Skeletal muscle tissue (tissue), 4 donors: Measurements from ENCODE around the gene NPM3. TPM values are rescaled to one million over a fixed set of nuclear protein-coding genes. Genes with fewer than 3 reads are reported as not detected.

Source experiments
- H3K27ac ChIP-seq: one replicate; pipeline ENCODE4 v1.7.0; 2013; ENCODE audit warnings: mild to moderate bottlenecking, low read depth, low read length, inconsistent platforms
- H3K27me3 ChIP-seq, 3 donors: one replicate each; pipeline ENCODE4 v1.7.0; 2013; ENCODE audit warnings: low read length in 3 of 3; ENCODE audit not compliant: control insufficient read depth in 3 of 3, insufficient read depth in 3 of 3
- H3K36me3 ChIP-seq, 3 donors: one replicate each; pipeline ENCODE4 v1.7.0; 2013; ENCODE audit warnings: low read length in 3 of 3; ENCODE audit not compliant: control insufficient read depth in 3 of 3, insufficient read depth in 3 of 3
- H3K4me1 ChIP-seq, 3 donors: one replicate each; pipeline ENCODE4 v1.7.0; 2013; ENCODE audit warnings: low read length in 3 of 3, mild to moderate bottlenecking in 3 of 3; ENCODE audit not compliant: control insufficient read depth in 3 of 3, insufficient read depth in 3 of 3
- H3K4me3 ChIP-seq, 3 donors: one replicate each; pipeline ENCODE4 v1.7.0; 2013; ENCODE audit warnings: low read length in 3 of 3
- H3K9ac ChIP-seq, 3 donors: one replicate each; pipeline ENCODE4 v1.7.0; 2013; ENCODE audit warnings: low read length in 3 of 3, mild to moderate bottlenecking in 3 of 3, moderate library complexity in 2 of 3, low read depth in 1 of 3
- H3K9me3 ChIP-seq, 3 donors: one replicate each; pipeline ENCODE4 v1.7.0; 2013; ENCODE audit warnings: low read length in 3 of 3; ENCODE audit not compliant: control insufficient read depth in 3 of 3
- total RNA-seq: library from RNA; depleted of rRNA; stranded (reverse); fragments of >200 nt; gene quantifications from one replicate; pipeline ENCODE4 v1.2.3, GENCODE V29; 2014
- donor health status: Osteomylitis.

NPM3 gene
- total RNA-seq, 1 donor from 2014 or later = 62.6 TPM

DNA sequence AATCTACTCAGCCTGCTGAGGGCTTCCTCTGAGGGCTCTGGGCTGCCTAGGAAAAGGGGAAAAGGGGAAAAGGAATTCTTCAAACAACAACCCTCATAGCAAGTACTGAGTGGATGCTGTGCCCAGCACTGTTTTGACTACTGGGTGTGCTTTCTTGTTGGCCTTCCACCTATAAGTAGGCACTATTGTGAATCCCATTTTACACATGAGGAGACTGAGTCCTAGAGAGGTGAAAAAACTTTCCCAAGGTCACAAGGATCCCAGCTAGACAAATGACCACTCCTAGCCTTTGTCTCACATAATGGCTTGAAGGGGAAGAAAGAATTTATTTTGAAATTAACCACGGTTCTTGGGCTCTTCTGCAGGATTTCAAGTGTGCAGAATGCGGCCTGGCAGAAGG is 24.4 kb downstream of the NPM3 start:
- Histone ChIP-seq H3K4me3 (no peak overlapping the region), H3K4me1 (peaks cover 0 to 8% (median 0%) of the 10 kb centered on the region in 3 donors), H3K36me3 (no peaks in the 10 kb centered on the region), H3K27me3 (peaks cover 0 to 25% (median 10%) of the 10 kb centered on the region in 3 donors), H3K27ac (no peak overlapping the region), H3K9me3 (no peaks in the 10 kb centered on the region), H3K9ac (no peak overlapping the region)

DNA sequence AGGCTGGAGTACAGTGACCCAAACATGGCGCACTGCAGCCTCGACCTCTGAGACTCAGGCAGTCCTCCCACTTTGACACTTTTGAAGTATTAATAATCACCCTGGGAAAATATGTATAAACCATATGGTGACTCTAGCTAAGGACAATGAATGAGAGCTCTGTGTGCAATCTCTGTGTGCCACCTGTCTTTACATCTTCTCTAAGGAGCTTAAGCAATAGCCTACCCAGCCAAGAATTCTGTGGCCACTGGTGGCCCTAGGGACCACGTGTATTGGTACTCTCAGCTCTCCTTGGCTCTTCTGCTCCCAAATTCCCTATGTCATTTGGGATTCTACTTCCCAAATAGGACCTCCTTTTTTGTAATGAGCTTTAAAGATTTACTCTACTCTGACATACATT is 31.0 kb downstream of the NPM3 start:
- no peak overlapping the region for H3K4me3 ChIP-seq
- peaks cover 0 to 8% (median 3%) of the 10 kb centered on the region in 3 donors for H3K27me3 ChIP-seq
- no peaks in the 10 kb centered on the region for H3K4me1 ChIP-seq
- no peak overlapping the region for H3K9ac ChIP-seq
- no peak overlapping the region for H3K27ac ChIP-seq
- H3K36me3 ChIP-seq = no peaks in the 10 kb centered on the region
- H3K9me3 ChIP-seq = no peaks in the 10 kb centered on the region

DNA sequence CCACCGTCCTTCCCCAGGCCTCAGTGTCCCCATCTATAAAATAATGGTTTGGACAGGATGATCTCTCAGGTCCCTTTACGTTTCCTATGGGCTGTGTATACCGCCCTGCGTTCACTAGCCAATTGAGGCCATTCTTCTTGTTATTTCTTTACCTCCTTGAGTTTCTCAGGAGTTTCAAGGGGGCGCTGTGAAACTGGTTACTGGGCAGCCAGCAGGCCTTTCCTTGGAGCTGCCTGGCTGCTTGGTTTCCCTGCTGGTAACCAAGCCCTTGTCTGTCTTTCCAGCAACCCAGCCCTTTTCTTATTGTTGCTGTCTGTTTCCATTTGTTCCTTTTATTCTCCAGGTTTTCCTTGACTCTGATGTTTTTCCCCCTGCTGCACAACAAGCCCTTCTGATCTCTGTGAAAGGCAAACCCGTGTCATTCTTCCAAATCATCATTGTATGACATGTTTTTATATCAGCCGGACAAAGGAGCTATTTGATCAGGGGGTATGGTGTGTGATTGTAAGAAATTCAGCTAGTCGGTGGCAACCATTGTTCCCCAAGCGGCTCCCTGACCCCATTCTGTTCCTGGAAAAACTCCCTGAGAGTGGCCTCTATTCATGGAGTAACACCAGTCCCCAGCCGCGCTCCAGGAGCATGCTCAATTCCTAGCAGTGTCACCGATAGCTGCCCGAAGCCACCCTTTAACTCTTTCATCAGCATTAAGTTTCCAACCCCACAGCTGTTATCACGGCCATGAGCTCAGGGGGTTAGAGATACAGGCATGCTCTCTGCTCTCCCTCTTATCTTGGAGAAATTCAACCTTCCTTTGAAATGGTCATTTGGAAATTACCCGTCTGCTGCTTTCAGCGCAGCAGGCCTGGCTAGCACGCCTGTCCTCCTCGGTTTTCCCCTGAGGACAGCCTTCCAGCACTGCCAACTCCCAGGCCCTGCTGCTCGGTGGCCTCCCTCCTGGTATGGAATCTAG is 33.9 kb downstream of the NPM3 start:
- Histone ChIP-seq H3K4me3 (no peak overlapping the region), H3K4me1 (no peaks in the 10 kb centered on the region), H3K9me3 (no peaks in the 10 kb centered on the region), H3K27ac (no peak overlapping the region), H3K9ac (no peak overlapping the region), H3K36me3 (no peaks in the 10 kb centered on the region), H3K27me3 (peaks cover 0 to 5% (median 0%) of the 10 kb centered on the region in 3 donors)

DNA sequence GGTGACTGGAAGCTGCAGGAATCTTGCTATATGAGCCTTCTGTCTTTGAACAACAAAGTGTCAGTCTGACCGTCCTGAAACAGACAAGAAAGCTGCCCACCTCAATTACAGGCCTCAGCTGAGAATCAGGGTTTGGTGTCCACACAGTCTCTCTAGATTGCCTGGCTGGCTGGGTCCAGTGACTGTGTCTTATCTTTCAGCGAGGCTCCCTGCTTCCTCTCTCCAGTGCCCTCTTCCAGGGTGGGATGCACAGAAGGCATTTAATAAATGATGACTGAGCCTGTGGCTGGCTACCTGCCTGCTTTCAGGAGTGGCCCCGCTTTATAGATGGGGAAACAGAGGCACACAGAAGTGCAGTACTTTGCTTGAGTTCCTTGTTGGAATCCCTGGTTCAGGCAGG is 34.8 kb downstream of the NPM3 start:
- no peaks in the 10 kb centered on the region for H3K4me1 ChIP-seq
- no peak overlapping the region for H3K27ac ChIP-seq
- H3K36me3 ChIP-seq = no peaks in the 10 kb centered on the region
- no peak overlapping the region for H3K9ac ChIP-seq
- peaks cover 0 to 5% (median 0%) of the 10 kb centered on the region in 3 donors for H3K27me3 ChIP-seq
- H3K4me3 ChIP-seq = no peak overlapping the region
- no peaks in the 10 kb centered on the region for H3K9me3 ChIP-seq

DNA sequence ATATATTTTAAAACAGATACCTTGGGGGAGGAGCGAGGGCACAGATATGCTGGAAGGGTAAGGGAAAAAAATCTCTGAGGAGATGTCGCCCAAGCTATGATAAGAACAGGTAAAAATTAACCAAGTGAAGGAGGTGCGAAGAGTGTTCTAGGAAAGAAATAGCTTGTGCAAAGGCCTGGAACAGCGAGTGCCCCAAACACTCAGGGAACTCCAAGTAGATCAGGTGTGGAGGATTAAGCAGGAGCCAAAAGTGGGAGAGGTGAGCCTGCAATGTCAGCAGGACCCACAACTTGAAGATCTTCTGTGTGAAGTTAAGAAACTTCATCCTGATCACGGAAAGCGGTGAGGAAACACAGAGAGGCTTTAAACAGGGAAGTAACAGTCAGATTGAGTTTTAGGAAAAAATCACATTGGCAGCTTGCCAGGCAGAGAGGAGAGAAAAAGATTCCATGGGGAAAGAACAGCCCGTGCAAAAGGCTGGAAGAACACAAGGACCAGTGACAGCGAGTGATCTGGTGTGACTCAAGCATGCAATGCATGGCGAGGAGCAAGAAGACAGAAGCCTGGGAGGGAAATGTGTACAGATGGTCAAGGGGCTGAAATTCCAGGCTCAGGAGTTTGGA is 38.1 kb downstream of the NPM3 start:
- Histone ChIP-seq H3K27me3 (peaks cover 0 to 6% (median 2%) of the 10 kb centered on the region in 3 donors), H3K9ac (no peak overlapping the region), H3K4me3 (no peak overlapping the region), H3K36me3 (no peaks in the 10 kb centered on the region), H3K4me1 (no peaks in the 10 kb centered on the region), H3K9me3 (no peaks in the 10 kb centered on the region), H3K27ac (no peak overlapping the region)

DNA sequence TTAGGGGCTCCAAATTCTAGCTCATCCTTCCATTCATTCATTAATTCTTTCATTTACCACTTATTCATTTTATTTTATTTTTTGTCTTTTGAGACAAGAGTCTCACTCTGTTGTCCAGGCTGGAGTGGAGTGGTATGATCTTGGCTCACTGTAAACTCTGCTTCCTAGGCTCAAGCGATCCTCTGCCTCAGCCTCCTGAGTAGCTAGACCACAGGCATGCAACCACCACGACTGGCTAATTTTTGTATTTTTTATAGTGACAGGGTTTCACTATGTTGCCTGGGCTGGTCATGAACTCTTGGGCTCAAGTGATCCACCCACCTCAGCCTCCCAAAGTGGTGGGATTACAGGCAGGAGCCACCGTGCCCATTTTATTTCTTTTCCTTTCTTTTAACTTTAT is 39.0 kb downstream of the NPM3 start:
- no peaks in the 10 kb centered on the region for H3K4me1 ChIP-seq
- H3K36me3 ChIP-seq = no peaks in the 10 kb centered on the region
- no peak overlapping the region for H3K27ac ChIP-seq
- H3K27me3 ChIP-seq = peaks cover 0 to 8% (median 5%) of the 10 kb centered on the region in 3 donors
- no peak overlapping the region for H3K4me3 ChIP-seq
- H3K9me3 ChIP-seq = no peaks in the 10 kb centered on the region
- H3K9ac ChIP-seq = no peak overlapping the region

DNA sequence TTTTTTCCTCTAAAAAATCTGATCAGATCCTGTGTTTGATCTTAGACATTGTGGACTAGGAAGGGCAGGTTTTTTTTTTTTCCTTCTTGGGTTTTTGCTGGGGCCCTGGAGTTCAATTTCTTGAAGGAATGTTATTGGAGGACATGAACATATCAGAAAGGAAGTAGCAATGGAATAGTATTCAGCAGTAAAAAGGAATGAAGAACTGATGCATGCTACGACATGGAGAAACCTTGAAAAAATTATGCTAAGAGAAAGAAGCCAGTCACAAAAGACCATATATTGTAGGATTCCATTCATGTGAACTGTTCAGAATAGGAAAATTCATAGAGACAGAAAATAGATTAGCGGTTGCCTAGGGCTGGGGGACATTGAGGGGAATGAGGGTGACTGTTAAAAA is 41.3 kb downstream of the NPM3 start:
- Histone ChIP-seq H3K9ac (no peak overlapping the region), H3K4me3 (no peak overlapping the region), H3K36me3 (no peaks in the 10 kb centered on the region)

DNA sequence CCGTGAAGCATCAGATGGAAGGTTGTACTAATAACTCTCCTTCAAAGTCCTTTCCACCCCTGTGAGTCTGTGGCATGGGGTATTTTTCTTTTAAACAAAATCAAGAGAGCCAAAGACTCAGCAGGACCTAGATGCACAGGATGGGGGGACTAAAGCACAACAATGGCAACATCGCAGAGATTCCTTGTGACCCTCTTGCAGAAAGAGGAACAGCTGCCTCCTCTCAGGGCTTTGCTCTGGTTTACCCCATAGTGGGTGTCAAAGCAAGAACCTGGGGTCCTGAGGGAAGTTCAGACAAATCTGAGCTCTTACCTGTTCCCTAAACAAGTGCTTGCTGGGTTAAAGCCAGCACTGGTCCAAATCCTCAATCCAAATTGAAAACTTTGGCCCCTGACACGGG is 46.6 kb downstream of the NPM3 start:
- Histone ChIP-seq H3K4me1 (no peaks in the 10 kb centered on the region), H3K27me3 (peaks cover 0 to 16% (median 11%) of the 10 kb centered on the region in 3 donors), H3K9me3 (no peaks in the 10 kb centered on the region), H3K36me3 (no peaks in the 10 kb centered on the region), H3K27ac (no peak overlapping the region), H3K9ac (no peak overlapping the region), H3K4me3 (no peak overlapping the region)

More for the DNA sequence above, 41.3 kb downstream of the NPM3 start:
- Histone ChIP-seq H3K9me3 (no peaks in the 10 kb centered on the region), H3K27ac (no peak overlapping the region), H3K4me1 (no peaks in the 10 kb centered on the region), H3K27me3 (peaks cover 0 to 12% (median 6%) of the 10 kb centered on the region in 3 donors)

DNA sequence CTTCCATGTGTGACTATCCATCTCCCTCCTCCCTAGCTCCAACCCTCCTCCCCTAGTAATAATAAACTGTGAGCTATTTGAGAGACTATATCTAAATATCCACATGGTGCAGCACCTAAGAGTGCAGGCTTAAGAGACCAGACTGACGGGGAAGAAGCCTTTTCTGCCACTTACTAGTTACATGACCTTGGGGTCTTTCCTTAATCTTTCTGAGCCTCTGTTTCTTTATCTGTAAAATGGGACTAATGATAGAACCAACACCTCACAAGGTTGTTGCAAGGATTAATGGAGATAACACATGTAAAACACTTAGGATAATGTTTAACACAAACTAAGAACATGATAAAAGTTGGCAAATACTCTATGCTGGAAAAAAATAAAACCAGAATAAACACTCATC is 51.1 kb downstream of the NPM3 start:
- no peaks in the 10 kb centered on the region for H3K4me1 ChIP-seq
- no peak overlapping the region for H3K4me3 ChIP-seq
- no peak overlapping the region for H3K27ac ChIP-seq
- H3K36me3 ChIP-seq = no peaks in the 10 kb centered on the region
- H3K9me3 ChIP-seq = no peaks in the 10 kb centered on the region
- H3K9ac ChIP-seq = no peak overlapping the region
- H3K27me3 ChIP-seq = peaks cover 0 to 5% (median 4%) of the 10 kb centered on the region in 3 donors
